NCI-H510A treated with DMSO at 0.1 percent for 48 hours (cell line): ENCODE results near the gene TENM4.
"Not testable (repeated sequence)": the region's sequence is repeated elsewhere in the genome, so short reads cannot be mapped to it uniquely, and the experiment has no call there.

Source experiments
- DNase-seq: peaks from one replicate; lab custom pipeline; 2025; lab: John Stamatoyannopoulos, UW

TENM4 gene

DNA sequence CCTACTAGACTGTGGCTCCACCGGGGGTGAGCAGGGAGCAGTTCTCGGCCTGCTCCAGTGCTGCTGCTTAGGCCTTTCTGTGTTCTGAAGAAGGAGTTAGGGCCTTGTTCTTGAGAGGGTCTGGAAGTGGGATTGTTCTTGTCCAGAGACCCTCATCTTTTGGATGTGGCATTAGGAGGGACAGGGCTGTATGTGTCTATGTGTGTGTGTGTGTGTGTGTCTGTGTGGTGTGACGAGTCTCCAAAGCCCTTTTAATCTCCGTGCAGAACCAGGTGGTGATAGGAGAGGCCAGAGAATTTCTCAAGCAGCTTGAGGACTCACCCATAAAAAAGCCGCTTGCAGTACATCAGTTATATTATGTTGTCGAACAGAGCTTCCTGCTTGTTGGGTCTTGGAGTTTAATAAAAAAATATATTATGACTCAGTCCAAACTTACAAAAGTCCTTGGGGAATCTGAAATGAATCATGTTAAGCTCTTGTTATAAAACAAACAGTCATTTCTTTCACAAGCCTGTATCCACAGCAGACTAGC lies 196.5 kb downstream of the TENM4 start:
- no peak for DNase-seq

DNA sequence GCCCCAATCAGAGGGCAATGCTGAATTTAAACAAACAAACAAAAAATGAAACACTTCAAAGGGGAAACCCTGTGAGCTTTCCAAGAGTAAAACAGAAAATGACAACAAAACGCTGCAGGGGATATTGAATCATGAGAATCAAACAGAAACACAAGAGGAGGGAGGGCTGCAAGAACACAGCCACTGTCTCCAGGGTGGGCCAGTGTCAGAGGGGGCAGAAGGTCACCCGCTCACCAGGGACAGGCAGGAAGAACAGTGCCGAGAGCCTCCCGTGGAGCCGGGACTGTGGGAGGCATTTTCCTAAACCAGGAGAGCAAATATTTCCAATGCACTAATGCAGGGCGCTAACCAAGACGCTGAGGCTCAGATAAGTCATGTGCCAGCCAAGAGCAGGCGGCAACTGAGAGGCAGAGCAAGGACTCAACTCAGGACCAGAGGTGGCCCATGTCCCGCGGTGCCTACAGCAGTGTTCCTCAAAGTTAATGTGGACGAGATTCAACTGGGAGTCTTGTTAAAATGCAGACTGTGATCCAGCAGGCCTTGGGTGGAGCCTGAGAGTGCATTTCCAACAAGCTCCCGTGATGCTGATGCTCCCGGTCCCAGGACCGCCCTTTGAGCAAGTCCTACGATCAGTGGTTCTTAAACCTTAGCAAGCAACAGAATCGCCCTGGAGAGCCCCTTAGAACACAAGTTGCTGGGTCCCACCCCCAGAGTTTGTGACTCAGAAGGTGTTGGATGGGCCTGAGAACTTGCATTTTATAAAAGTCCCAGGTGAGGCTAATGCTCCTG lies 197.2 kb downstream of the TENM4 start:
- no peak for DNase-seq

GRCh38 chr11:79242616-79243015 lies 198.2 kb downstream of the TENM4 start:
- DNase-seq, result no peak

DNA sequence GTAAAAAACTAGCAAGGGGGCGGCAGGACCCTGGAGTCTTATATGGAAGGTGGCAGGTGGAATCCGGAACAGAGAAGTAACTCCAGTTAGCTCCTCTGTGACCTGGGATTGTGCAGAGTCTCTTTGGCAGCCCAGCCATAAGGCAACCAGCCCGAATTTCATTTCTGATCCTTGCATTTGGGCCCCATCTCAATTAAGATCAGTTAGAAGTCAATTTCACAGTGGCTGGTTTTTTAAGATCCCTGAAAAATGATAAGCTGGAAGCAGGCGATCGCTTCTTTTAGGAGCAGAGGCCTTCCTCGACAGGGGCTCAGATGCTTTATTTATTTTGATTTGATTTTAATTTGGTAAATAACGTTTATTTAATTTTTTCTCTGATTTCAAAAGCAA lies 199.0 kb downstream of the TENM4 start:
- no peak for DNase-seq

DNA sequence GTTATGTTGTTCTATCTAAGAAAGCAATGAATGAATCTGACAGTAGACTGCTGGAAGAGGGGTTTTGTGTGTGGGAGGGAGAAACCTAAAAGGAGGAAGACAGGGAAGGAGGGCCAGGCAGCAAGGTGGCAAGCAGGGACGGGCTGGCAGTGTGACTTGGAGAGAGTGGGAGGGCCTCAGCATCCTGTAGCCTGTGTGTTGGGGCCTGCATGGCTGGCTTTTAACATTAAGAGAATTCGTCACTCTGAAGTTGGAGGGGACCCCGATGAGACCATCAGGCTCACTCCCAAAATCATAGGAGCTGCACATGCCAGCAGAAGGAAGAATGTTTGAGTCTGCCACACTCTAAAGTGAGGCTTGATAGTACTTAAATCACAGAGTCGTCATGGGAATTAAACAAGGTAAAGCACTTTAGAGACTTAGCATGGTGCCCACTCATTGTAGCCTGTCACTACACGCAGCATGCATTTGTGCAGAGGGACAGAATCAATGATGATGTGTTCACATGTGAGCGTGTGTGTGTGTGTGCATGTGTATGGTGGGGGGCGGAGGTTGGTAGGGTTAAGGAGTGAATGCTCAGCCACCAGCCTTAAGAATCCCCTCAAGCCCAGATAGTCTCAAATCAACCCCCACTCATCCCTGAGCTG lies 199.5 kb downstream of the TENM4 start:
- DNase-seq, result no peak

GRCh38 chr11:79237703-79238102 lies 203.1 kb downstream of the TENM4 start:
- no peak for DNase-seq

GRCh38 chr11:79237091-79237490 lies 203.7 kb downstream of the TENM4 start:
- no peak for DNase-seq

GRCh38 chr11:79236541-79236971 lies 204.3 kb downstream of the TENM4 start:
- no peak for DNase-seq

- DNase-seq, result no peak
Measured at GRCh38 chr11:79235696-79236095, 205.1 kb downstream of the TENM4 start.

DNA sequence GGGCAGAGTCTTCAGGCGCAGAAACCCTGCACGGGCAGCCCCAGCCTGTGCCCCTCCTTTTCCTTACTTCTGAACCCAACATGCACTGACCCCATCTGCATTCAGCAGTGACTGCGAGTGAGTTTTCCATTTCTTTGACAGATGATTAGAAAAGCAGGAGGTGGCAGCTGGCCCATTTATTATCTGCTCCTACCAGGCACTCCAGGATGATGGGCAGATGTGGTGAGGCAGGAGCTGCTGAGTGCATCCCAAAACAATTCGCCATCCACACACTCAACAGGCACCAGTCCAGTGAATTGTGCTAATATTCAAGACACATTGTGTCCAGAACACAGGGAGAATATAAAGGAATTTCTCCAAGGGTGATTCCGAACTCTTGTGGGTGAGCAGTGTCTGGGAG lies 208.5 kb downstream of the TENM4 start:
- no peak for DNase-seq

GRCh38 chr11:79229047-79229446 lies 211.8 kb downstream of the TENM4 start:
- no peak for DNase-seq

GRCh38 chr11:79227767-79228755 lies 212.8 kb downstream of the TENM4 start:
- DNase-seq, result no peak

- no peak for DNase-seq
Measured at GRCh38 chr11:79227308-79227707, 213.5 kb downstream of the TENM4 start.

GRCh38 chr11:79226126-79226525 lies 214.7 kb downstream of the TENM4 start:
- DNase-seq, result no peak

GRCh38 chr11:79222163-79222562 lies 218.7 kb downstream of the TENM4 start:
- DNase-seq, result not testable (repeated sequence)

GRCh38 chr11:79221444-79222130 lies 219.2 kb downstream of the TENM4 start:
- DNase-seq, result no peak

DNA sequence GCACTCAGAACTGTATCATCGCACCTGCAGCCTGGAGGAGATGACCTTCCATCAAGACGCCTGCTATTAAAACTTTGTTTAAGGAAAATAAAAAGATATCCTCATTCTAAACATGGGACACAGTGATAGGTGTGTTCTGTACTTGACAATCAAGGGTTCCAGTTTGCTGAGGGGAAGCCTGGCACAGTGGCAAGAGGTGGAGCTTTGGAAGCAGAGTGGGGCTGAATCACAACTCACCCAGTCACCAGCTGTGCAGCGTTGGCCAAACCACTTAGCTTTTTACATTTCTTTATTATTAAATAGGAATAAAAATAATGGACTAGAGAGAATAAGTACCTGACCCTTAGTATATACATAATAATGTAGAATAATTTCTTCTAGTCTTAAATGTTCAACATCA lies 220.7 kb downstream of the TENM4 start:
- DNase-seq, result no peak

DNA sequence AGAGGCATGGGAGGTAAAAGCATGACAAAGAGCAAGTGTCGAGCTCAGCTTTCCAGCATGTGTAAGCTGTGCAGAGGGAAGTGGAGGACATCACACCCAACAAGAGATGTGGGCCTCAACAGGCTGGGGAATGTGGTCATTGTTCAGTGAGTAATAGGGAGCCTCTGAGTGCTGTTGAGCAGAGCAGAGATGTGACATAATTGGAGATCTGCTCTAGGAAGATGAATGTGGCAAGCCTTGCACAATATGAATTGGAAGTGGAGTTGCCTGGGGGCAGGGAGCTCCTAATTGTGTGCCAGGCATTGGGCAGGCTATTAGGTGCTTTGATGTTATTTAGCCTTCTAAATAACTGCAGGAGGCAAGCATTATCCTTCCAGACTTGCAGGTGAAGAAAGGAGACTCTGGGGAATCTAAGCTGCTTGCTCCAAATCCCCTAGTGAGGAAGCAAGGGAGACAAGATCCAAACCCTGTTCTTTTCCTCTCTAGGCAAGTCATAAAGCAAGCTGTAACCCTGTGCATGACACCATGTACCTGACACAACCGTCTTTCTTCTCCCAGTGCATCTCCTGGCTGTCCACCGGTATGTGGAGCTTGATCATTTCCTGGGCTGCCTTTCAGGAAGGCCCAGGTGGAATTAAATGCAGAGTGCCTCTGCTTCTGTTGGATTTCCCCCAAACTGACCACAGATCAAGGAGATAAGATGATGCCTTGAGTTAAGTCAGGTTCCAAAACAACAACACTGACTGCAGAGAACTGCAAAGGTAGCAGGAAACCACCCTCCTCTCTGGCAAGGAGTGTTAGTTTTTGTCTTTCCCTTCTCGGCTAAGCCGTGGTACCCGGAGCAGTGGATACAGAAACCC lies 221.4 kb downstream of the TENM4 start:
- DNase-seq, result no peak

DNA sequence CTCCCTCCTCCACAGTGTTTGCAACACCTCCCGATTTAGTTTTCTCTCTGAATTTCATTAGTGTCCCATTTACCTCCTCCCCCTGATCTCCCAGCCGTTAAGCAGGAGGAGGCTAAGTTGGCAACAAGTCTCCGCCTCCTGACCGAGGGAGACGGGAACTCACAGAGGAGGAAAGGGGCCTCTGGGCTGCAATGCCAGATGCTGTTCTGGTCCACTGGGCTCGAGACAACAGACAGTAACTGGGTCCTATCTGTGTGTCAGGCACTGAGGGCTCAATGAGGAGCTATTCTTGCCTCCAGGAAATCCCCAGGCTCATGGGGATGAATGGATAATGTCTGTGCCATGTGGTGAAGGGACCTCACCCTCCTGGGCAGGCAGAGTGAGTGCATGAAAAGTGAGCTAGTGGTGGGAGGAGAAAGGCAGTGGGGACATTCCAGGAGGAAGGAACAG lies 228.1 kb downstream of the TENM4 start:
- no peak for DNase-seq

DNA sequence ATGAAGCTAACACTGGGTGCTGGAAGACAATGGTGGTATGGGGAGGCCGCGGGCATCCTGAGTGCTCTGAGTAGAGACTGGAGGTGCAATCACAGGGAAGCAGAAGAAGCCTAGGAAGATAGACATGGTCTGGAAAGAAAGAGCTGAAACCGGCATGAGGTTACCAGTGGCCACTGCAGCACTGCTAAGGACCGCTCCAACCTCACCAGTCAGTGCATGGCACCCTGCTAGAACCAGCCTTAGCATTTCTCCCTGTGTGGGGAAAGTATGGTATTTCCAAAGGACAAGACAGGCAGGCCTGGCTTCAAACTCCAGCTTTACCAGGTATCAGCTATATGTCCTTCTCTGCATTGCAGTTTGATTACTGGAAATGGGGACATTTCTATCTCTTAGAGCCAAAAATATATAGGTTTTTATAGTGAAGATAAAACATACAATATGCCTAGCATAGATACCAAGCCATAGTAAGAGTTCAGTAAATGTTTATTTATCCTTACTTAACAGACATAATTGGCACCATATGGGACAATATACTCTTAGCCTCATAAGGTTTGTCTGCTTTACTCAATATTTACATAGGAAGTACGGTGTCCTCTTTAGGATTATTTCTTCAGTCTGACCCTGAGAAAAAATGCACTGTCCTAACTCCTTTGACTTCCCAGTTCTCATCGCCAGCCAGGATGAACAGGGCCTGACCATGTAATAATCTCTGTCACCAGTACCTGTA lies 231.1 kb downstream of the TENM4 start:
- DNase-seq, result peak; percentile 45
